Memory B cell (primary cell): Measurements from ENCODE around the gene COG7.

Experiments
- ATAC-seq: fragments of 150-1000 bp; cut with Tn5 transposase; 2 replicates; pipeline ENCODE4 v1.10.0; 2021; ENCODE audit warnings: low read depth, mild to moderate bottlenecking, moderate library complexity
- DNase-seq, 2 donors: peaks; one replicate each; pipeline ENCODE4 v3.0.0; 2022; ENCODE audit warnings: low spot score in 2 of 2
- H3K27ac Mint-ChIP-seq: one replicate; pipeline ENCODE4 v1.8.0; 2022; ENCODE audit warnings: mild to moderate bottlenecking, moderate library complexity, mixed read lengths
- H3K27me3 Mint-ChIP-seq: one replicate; pipeline ENCODE4 v1.8.0; 2022; ENCODE audit warnings: mixed read lengths
- H3K36me3 Mint-ChIP-seq: one replicate; pipeline ENCODE4 v1.8.0; 2022; ENCODE audit warnings: mild to moderate bottlenecking, mixed read lengths
- H3K4me1 Mint-ChIP-seq: one replicate; pipeline ENCODE4 v1.8.0; 2022; ENCODE audit warnings: mixed read lengths
- H3K4me3 Mint-ChIP-seq: one replicate; pipeline ENCODE4 v1.8.0; 2022; ENCODE audit warnings: mild to moderate bottlenecking, moderate library complexity, mixed read lengths
- H3K9me3 Mint-ChIP-seq: one replicate; pipeline ENCODE4 v1.8.0; 2022; ENCODE audit warnings: mixed read lengths

The COG7 gene

DNA sequence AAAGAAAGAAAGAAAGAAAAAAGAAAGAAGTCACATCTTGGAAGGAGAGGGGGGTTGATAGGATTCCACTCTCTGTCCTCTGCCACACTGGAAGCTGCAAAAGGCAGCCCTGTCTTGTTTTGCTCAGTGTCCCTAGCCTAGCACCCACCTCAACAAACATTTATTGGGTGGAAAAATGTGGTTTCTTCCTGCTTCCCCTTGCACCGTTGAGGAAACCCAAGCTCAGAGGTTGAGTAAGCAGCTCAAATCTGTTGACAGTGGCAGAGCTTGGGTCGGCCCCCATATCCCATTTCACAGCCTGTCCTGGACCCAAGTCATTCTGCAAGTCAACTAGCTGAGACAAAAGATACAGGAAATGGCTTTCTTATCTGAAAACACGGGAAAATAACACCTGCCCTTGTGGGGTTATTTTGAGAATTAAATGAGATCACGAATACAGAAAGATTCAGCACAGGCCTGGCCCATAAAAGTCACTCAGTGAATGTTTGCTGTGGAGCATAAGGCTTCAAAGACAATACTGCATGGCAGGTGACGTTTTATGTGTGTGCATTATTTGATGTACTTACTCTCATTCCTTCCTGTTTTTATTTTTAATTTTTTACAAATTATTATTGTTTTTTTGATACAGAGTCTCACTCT is 87.3 kb downstream of the COG7 start:
- no peaks in the 10 kb centered on the region for H3K36me3 Mint-ChIP-seq
- peaks cover 6% of the 10 kb centered on the region for H3K4me1 Mint-ChIP-seq
- DNase-seq (no peak), ATAC-seq (no peak)
- H3K9me3 Mint-ChIP-seq, result no peaks in the 10 kb centered on the region
- no peak overlapping the region for H3K4me3 Mint-ChIP-seq
- peaks cover 8% of the 10 kb centered on the region for H3K27me3 Mint-ChIP-seq
- H3K27ac Mint-ChIP-seq, result no peak overlapping the region

DNA sequence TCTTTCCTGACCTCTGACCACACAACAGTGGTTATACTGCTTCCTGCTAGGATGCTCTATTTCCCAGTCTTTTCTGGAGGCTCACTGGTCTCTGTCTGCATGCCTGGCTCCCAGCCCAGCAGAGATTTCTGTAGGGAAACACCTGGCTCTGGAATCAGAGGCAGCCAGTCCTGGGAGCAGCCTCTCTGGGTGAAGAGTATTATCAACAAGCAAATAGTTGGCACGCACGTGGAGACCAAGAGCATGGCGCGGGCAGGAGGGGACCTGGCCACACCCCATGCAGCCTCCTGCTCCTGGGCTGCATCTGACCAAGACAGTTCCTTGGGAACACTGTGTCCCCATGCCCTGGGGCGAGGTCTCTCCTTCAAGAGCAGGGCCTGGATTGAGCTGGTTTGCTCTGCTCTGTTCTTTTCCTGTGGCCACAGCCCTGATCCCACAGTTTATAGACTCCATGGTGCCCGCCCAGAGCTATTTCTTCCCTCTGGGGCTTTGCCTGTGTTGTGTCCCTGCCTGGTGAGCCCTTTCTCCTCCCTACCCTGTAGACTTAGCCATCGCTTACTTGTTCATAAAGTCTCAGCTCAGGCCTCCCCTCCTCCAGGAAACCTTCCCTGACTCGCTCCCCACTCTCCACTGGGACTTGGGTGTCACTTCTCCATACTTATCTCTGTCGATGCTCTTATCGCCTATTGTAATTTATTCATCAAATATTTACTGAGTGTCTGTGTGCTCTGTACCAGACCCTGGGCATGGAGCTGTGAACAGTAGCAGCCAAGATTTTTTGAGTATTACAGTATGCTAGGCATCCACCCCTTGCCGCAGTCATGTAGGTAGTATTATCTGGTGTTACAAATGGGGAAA is 90.3 kb downstream of the COG7 start:
- Mint-ChIP-seq H3K27me3 (peaks cover 4% of the 10 kb centered on the region), H3K9me3 (no peaks in the 10 kb centered on the region), H3K27ac (no peak overlapping the region), H3K4me1 (peaks cover 6% of the 10 kb centered on the region), H3K36me3 (no peaks in the 10 kb centered on the region), H3K4me3 (no peak overlapping the region)
- no peak for ATAC-seq
- no peak for DNase-seq

DNA sequence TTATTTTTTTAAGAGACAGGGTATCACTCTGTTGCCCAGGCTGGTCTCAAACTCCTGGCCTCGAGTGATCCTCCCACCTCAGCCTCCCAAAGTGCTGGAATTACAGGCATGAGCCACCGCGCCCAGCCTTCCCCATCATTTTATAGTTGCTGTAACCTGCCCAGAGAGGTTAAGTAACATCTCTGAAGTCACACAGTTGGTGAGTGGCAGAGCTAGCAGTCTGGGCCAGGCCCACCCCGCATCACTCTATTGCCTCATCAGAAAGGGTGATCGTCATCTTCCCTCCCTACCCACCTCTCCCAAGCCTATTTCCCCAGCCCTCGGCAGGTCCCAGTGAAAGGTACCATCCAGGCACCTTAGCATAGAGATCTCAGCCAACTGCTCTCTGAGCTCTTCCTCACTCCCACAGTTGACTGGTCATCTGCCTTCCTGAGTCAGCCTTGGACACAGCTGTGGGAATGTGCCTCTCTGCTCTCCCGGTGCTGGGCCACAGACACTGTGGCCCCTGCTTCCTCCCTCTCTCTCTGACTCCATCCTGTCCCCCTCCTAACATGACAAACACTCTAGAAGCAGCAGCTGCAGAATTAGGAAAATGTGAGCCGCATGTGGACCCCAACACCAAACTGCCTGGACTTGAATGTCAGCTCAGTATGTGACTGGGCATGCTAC is 93.8 kb downstream of the COG7 start:
- no peaks in the 10 kb centered on the region for H3K36me3 Mint-ChIP-seq
- no peaks in the 10 kb centered on the region for H3K4me1 Mint-ChIP-seq
- peaks cover 7% of the 10 kb centered on the region for H3K27me3 Mint-ChIP-seq
- peak overlapping the region; percentile 19 for H3K27ac Mint-ChIP-seq
- ATAC-seq (no peak), DNase-seq (no peak)
- no peak overlapping the region for H3K4me3 Mint-ChIP-seq
- no peaks in the 10 kb centered on the region for H3K9me3 Mint-ChIP-seq

DNA sequence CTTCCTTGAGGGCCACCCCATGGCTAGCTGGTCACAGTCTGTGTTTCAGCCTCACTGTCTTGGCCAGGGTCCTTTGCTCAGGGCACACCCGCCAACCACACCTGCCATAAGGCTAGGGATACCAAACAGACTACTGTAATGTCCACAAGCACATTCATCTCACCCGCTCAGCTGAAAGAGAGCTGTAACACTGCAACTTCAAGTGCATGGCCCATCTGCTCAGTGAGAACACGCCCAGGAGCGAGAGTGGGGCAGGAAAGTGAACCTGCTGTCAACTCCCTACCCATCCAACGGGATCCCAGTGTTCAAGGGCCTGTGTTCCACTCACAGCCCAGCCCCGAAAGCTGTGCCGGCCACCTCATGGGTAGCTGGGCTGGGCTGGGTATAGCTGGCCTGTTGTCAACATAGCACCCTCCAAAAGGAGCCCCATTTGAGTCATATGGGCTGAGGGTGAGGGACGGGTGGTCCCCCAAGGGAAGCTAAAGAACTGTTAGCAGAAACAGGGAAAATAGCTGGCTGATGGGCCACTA is 95.2 kb downstream of the COG7 start:
- Mint-ChIP-seq H3K36me3 (no peaks in the 10 kb centered on the region), H3K27me3 (peaks cover 10% of the 10 kb centered on the region), H3K9me3 (no peaks in the 10 kb centered on the region), H3K27ac (no peak overlapping the region), H3K4me3 (no peak overlapping the region), H3K4me1 (peaks cover 2% of the 10 kb centered on the region)
- ATAC-seq (no peak), DNase-seq (no peak)

DNA sequence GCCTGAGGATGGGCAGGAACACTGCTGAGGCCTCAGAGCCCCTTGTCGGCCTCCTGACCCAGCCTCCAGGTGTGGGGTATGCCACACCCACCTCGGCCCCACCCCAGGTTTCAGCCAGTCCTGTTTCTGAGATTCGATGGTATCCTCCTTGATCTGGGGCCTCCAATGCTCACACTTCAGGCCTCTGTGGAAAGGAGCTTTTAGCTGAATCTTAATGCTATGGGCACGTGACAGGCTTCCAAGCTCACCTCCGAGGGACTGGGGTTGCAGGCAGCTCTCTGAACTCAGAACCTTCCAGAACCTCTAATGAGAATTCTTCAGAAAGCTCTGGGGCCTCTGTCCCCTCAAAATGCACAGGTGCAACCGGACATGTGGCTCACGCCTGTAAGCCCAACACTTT is 96.0 kb downstream of the COG7 start:
- H3K4me1 Mint-ChIP-seq, result peaks cover 2% of the 10 kb centered on the region
- no peak overlapping the region for H3K4me3 Mint-ChIP-seq
- no peak overlapping the region for H3K27ac Mint-ChIP-seq
- peaks cover 12% of the 10 kb centered on the region for H3K27me3 Mint-ChIP-seq
- no peak for ATAC-seq
- DNase-seq, result no peak
- no peaks in the 10 kb centered on the region for H3K36me3 Mint-ChIP-seq
- H3K9me3 Mint-ChIP-seq, result peaks cover 1% of the 10 kb centered on the region

DNA sequence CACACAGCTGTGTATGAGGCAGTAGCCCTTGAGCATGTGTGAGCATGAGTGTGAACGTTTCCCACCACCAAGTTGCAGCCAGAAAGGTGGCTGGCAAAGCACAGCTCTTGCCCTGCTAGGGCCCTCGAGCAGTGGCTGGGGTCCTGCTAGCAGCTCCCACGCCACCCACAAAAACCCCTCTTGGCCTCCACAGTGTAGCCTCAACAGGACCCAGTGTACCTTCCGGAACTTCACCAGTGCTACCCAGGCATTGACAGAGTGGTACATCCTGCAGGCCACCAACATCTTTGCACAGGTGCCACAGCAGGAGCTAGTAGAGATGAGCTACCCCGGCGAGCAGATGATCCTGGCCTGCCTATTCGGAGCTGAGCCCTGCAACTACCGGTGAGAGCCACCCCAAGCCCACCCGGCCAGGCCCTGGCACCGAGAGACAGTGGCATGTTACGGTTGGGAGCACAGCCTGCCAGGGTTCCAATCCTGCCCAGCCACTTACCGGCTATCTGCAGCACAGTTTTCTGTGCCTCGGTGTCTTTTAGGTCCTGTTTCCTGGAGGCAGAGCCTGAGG is 97.8 kb downstream of the COG7 start:
- peaks cover 1% of the 10 kb centered on the region for H3K9me3 Mint-ChIP-seq
- peaks cover 2% of the 10 kb centered on the region for H3K4me1 Mint-ChIP-seq
- no peaks in the 10 kb centered on the region for H3K36me3 Mint-ChIP-seq
- H3K27ac Mint-ChIP-seq, result no peak overlapping the region
- peaks cover 12% of the 10 kb centered on the region for H3K27me3 Mint-ChIP-seq
- ATAC-seq (no peak), DNase-seq (no peak)
- H3K4me3 Mint-ChIP-seq, result no peak overlapping the region

DNA sequence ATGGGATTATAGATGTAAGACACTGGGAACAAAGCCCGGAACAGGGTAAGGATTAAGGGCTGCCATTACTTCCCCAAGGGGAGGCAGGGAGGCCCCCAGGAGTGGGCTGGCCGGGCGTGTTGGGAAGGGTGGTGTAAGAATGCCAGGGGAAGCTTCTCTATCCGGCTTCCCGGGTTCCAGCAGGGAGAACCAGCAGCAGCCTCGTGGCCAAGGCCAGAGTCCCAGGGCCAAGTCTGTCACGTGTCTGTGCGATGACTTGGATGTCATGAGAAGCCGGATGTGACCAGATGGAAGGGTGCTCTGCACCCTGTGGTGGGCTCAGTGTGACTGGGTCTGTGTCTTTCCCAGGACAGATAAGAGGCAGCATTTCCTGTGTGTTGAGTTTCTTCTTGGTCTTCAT is 98.7 kb downstream of the COG7 start:
- ATAC-seq, result no peak
- DNase-seq, result no peak
- H3K9me3 Mint-ChIP-seq, result peaks cover 1% of the 10 kb centered on the region
- H3K27me3 Mint-ChIP-seq, result peaks cover 8% of the 10 kb centered on the region
- no peak overlapping the region for H3K4me3 Mint-ChIP-seq
- H3K36me3 Mint-ChIP-seq, result no peaks in the 10 kb centered on the region
- peaks cover 2% of the 10 kb centered on the region for H3K4me1 Mint-ChIP-seq
- H3K27ac Mint-ChIP-seq, result no peak overlapping the region

DNA sequence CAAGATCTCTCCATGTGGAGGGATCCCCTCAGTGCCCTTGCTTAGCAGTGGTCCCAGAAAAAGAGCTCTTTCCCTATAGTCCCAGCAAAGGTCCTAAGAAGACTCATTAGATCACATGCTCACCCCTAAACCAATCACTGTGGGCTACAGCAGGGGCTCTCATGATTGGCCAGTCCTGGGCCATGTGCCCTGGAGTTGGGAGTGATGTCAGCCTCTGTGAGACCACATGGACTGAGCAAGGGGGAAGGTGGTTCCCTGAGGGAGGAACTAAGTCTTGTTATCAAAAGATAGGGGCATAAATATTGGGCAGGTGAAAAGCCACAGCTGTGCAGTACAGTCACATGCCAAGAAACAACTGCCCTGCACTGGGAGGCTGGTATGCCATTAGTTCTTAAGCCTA is 99.5 kb downstream of the COG7 start:
- DNase-seq (no peak), ATAC-seq (no peak)
- H3K27ac Mint-ChIP-seq, result no peak overlapping the region
- no peak overlapping the region for H3K4me3 Mint-ChIP-seq
- H3K27me3 Mint-ChIP-seq, result peaks cover 11% of the 10 kb centered on the region
- peaks cover 6% of the 10 kb centered on the region for H3K4me1 Mint-ChIP-seq
- peaks cover 1% of the 10 kb centered on the region for H3K9me3 Mint-ChIP-seq
- no peaks in the 10 kb centered on the region for H3K36me3 Mint-ChIP-seq

DNA sequence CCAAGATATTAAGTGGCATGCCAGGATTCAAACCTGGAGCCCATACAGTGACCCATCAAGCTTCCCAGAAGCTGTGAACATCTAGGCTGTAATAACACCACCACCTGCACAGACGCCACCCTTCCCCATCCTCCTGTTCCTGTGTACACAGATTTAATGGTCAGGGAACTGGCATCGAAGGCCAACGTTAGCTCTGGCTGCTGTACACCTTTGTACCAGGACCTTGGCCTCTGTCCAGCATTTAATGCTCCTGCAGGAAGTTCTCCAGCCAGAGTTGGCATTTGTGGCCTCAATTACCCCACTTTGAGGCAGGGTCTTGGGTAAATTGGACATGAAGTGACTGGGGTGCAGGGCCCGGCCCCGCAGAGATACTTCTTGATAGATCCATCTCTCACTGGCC is 101.6 kb downstream of the COG7 start:
- no peak overlapping the region for H3K4me3 Mint-ChIP-seq
- no peaks in the 10 kb centered on the region for H3K36me3 Mint-ChIP-seq
- H3K27me3 Mint-ChIP-seq, result peaks cover 16% of the 10 kb centered on the region
- H3K27ac Mint-ChIP-seq, result no peak overlapping the region
- ATAC-seq (no peak), DNase-seq (no peak)
- peaks cover 1% of the 10 kb centered on the region for H3K9me3 Mint-ChIP-seq
- peaks cover 6% of the 10 kb centered on the region for H3K4me1 Mint-ChIP-seq

DNA sequence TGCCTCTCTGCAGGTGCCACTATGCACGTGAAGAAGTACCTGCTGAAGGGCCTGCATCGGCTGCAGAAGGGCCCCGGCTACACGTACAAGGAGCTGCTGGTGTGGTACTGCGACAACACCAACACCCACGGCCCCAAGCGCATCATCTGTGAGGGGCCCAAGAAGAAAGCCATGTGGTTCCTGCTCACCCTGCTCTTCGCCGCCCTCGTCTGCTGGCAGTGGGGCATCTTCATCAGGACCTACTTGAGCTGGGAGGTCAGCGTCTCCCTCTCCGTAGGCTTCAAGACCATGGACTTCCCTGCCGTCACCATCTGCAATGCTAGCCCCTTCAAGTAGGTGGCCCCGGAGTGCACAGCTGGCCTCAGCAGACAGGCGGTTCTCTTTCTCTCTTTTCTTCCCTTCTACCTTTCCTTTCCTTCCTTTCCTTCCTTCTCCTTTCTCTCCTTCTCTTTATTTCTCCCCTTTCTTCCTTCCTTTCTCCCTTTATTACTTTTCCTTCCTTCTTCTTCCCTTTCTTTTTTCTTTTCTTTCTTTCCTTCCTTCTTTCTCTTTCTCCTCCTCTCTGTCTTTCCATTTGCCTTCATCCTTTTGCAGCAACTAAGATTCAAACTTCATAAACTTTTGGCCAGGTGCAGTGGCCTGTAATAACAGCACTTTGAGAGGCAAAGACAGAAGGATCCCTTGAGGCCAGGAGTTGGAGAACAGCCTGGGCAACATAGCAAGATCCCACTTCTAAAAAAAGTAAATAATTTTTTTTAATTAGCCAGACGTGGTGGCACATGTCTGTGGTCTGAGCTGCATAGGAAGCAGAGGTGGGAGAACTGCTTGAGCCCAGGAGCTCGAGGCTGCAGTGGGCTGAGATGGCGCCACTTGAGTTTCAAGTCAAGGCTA is 104.2 kb downstream of the COG7 start:
- Mint-ChIP-seq H3K9me3 (peaks cover 1% of the 10 kb centered on the region), H3K27me3 (peaks cover 10% of the 10 kb centered on the region), H3K4me3 (no peak overlapping the region), H3K4me1 (peaks cover 3% of the 10 kb centered on the region), H3K36me3 (no peaks in the 10 kb centered on the region), H3K27ac (no peak overlapping the region)
- no peak for DNase-seq
- no peak for ATAC-seq

DNA sequence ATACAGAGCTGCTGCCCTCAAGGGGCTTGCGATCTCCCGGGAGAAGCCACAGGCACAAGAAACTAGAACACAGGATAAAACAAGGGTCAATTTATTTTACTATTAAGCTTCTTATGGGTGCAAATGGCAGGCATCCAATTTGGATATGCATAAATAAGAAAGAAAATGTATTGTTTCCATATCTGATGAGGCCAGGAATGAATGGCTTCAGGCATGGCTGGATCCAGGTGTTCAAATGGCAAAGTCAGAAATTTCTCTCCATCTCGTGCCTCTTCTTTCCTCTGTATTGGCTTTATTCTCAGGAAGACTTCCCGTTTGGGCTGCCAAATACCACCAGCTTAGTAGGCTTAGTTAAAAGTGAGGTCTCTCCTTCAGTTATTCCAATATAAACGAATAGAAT is 107.8 kb downstream of the COG7 start:
- no peak for DNase-seq
- Mint-ChIP-seq H3K27me3 (peaks cover 8% of the 10 kb centered on the region), H3K4me3 (no peak overlapping the region), H3K9me3 (no peaks in the 10 kb centered on the region), H3K27ac (no peak overlapping the region), H3K36me3 (no peaks in the 10 kb centered on the region), H3K4me1 (peaks cover 3% of the 10 kb centered on the region)
- ATAC-seq, result no peak

DNA sequence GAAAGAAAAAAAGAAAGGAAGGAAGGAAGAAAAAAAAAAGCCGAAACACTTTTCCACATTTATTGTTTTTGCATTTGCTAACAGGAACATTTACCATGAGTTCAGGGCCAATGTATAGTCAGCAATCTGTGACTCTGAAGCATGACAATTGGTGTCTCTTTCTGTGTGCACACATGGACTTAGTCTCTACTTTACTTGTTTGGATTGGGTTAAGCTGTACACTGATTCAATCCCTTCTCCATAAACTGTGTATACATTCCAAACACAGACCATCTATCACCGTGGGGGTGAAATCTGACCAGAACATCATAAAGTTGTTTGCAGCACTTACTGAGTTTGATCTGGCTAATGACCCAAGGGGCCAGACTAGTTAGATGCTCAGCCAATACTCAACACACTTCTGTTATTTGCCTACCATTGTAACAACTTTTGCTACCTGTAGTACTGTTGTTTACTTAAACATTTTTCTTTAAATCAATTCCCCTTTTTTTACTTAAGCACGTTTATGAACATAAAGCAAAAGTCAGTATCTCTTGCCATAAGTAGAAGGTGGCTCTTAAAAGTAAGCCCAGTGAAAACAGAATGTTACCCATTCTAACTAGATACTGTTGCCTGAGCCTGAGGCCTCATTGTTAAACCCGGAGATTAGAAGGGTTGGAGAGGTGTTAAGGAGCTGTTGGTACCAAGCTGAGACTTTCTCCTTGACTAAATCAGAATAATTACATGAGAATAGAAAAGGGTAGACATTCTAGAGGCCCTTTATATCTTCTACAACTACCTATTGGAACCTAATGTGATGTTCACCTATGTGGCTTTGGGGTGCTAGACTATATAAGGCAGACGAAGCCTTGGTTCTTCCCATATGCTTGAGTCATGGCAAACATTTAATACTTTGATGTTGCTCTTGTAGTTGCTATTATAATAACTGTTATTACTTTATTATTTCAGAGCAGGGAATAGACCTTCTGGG is 109.1 kb downstream of the COG7 start:
- Mint-ChIP-seq H3K27ac (no peak overlapping the region), H3K27me3 (peaks cover 7% of the 10 kb centered on the region), H3K9me3 (no peaks in the 10 kb centered on the region), H3K4me1 (peaks cover 2% of the 10 kb centered on the region), H3K36me3 (no peaks in the 10 kb centered on the region), H3K4me3 (no peak overlapping the region)
- no peak for ATAC-seq
- no peak for DNase-seq
